Dermis blood vessel endothelial cell (primary cell): ENCODE results near the gene OGG1. TPM values are rescaled to one million over a fixed set of nuclear protein-coding genes. Genes with fewer than 3 reads are reported as not detected.
A peak's percentile ranks its signal among the peaks of the same experiment; 100 is the strongest.
"Not testable (repeated sequence)": the region's sequence is repeated elsewhere in the genome, so short reads cannot be mapped to it uniquely, and the experiment has no call there.

Experiments
- DNase-seq: peaks from one replicate; pipeline ENCODE4 v3.0.0; 2010
- total RNA-seq: library from RNA; depleted of rRNA; stranded (reverse); fragments of >200 nt; gene quantifications from 2 replicates; pipeline ENCODE4 v1.2.3, GENCODE V29; 2014

The OGG1 gene
- total RNA-seq, 1 donor from 2014 or later = 15.5 TPM

DNA sequence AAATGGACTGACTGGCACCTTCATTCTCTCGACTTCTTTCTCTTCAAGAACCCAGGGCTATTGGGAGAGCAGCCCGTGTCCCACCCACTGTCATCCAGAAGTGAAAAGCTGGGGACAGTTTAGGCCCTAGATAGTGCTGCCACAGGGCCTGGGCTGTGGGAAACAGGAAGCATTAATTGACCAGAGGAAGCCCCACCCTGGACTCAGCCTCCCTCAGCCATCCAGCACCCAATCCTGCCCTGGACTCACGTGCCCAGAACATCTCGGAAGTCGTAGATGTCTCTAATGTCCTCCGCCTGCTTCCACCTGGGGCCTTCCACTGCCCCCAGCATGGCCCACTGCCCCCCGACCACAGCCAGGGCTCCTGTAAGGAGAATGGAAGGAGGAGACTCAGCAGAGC is 17.7 kb downstream of the OGG1 start:
- peak; percentile 19 for DNase-seq

GRCh38 chr3:9768141-9768775 is 18.5 kb downstream of the OGG1 start:
- DNase-seq = no peak

- peak; percentile 11 for DNase-seq
Observed at GRCh38 chr3:9769012-9769411, 19.3 kb downstream of the OGG1 start.

GRCh38 chr3:9769426-9770275 is 19.9 kb downstream of the OGG1 start, which contains the start of gene CAMK1:
TSS of gene CAMK1 (minus strand) at chr3:9769947. CDS start at chr3:9767749, 2,198 bp downstream.
- DNase-seq = peak; percentile 77

DNA sequence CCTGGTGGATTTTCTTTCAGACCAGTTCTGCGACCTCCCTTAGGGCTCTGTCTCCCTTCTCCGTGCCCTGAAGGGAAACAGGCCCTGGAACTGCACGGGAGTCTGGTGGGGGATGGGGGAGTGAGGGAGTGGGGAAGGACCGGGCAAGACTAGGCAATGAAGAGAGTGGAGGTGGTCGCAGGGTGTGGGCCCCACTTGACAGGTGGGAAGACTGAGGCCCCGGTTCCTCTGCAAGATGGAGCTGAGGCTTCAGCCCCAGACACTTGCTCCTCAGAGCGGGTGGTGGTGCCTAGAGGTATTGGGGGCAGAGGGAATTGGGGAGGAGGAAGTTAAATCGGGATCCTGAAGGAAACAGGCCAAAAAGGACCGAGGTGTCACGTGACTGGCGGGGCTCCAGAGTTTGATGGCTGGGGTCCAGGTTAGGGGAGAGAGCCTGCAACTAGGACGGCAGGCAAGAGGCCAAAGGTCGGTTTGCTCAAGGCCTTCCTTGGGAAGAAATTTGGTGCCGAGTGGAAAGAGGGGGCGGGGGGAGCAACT is 20.6 kb downstream of the OGG1 start:
- peak; percentile 17 for DNase-seq

DNA sequence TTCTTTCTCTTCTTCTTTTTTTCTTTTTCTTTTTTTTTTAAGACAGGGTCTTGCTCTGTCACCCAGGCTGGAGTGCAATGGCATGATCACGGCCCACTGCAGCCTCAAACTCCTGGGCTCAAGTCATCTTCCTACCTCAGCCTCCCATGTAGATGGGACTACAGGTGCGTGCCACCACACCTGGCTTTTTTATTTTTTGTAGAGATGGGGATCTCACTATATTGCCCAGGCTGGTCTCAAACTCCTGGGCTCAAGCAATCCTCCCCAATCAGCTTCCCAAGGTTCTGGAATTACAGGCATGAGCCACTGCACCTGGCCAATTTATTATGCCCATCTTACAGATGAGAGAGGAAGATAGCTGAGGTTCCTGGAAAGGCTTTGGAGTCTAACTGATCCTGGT is 21.3 kb downstream of the OGG1 start:
- DNase-seq = not testable (repeated sequence)

GRCh38 chr3:9776896-9777693 is 27.3 kb downstream of the OGG1 start:
- no peak for DNase-seq

- DNase-seq = no peak
Observed at GRCh38 chr3:9777694-9778021, 27.9 kb downstream of the OGG1 start.

DNA sequence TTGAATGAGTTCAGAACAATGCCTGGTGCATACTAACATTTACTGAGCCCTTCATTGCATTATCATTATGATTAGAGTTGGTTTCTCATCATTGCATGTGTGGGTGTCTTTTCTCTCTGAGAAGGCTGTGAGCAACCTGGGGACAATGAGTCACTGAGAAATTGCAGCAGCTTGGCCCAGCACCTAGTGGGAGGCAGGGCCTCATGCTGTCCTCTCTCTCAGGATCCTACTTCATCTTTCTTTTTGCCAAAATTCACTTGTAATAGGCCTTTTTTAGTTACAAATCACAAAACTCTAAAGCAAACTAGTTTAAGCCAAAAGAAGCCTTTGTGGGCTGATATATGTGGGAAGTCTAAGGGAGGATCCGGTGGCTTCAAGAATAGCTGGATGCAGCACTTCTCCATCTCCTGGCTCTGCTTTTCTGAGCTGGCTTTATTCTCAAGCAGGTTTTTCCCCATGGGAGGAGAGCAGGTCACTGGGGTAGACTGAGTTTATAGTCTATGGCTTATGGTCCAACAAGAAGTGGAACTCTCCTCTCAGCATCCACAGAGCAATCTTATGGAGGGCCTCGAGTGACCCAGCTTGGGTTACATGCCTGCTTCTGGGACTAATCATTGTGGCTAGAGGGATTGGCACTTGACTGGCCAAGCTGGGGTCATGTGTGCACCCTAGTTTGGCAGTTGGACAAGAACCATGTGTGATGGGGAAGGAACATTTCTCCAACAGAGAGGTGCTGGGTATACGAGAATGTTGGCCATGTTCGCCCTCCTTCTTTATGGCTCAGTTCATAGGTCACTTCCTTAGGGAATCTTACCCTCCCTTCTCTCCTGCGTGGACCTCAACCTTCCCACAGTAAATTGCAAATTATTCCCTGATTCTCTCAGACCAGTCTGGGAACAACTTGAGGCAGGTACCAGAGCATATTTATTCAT is 28.7 kb downstream of the OGG1 start:
- no peak for DNase-seq

DNA sequence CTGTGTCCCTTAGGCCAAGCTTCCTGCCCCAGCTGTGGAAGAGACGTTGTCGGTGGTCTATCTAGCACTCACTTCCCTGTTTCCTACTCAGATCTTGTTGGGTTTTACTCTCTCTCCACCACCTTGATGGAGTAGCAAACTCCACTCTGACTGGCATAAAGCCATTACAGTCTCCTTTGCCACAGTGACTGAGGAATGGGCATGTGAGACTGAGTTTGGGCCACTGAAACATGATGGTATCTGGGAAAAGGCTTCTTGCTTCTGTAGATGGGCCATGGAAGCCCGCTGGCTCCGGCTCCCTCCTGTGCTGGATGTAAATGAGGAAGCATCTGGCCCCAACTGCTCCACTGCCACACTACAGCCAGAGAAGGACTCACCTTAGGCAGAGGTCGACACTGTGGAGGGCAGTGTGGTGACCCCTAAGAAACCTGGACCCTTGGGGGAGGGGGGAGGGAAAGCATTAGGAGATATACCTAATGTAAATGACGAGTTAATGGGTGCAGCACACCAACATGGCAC is 29.4 kb downstream of the OGG1 start:
- no peak for DNase-seq

GRCh38 chr3:9779721-9780457 is 30.1 kb downstream of the OGG1 start:
- DNase-seq = no peak

DNA sequence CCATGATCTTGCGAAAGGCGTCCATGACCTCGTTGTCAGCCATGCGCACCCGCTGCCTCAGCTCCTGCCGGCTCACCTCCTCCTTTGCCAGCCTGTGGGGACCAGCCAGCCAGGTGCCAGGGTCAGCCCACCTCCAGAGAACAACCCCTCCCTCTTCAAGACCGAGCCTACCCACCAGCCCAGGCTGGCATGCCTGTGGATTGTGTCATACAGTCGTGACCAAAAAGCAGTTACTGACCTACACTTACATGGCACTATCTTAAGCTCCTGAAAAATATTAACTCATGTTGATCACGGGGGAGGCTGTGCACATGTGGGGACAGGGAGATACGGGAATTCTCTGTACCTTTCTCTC is 30.7 kb downstream of the OGG1 start:
- no peak for DNase-seq

- DNase-seq = no peak
Observed at GRCh38 chr3:9780910-9781309, 31.2 kb downstream of the OGG1 start.

DNA sequence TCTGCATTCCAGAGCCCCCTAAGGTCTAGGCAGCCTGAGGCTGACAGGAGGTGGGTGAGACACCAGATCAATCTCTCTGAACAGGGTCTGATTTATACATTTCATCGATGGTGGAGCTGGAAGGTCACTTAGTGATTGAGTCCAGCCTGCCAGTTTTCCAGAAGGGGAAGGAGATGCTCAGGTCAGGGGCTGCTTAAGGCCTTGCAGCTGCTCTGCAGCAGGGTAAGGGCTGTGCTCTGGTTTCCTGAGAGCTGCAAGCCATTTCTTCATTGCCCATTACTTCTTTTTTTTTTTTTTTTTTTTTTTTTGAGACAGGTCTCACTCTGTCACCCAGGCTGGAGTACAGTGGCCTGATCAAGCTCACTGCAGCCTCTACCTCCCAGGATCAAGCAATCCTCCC is 31.8 kb downstream of the OGG1 start:
- no peak for DNase-seq

DNA sequence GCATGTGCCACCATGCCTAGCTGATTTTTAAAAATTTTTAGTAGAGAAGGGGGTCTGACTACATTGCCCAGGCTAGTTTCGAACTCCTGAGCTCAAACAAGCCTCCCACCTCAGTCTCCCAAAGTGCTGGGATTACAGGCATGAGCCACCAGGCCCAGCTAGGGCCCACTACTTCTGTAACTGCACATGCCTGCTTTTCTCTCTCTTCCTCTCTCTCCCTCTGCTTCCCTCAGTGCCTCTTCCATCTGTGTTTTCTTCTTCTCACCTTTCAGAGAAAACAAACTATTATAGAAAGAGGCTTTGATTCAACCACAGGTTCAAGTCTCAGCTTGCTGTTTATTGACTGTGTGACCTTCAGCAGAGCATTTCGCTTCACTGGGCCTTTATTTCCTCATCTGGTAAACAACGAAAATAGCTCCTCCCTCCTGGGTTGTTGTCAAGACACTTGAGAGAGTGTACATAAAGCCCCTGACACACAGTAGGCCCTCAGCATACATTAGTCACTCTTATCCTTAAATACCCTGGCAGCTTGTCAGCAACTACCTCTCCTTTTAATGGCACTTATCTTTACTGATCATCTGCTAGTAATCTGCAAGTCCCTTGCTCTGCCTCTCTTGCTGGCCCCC is 32.3 kb downstream of the OGG1 start:
- DNase-seq = no peak

DNA sequence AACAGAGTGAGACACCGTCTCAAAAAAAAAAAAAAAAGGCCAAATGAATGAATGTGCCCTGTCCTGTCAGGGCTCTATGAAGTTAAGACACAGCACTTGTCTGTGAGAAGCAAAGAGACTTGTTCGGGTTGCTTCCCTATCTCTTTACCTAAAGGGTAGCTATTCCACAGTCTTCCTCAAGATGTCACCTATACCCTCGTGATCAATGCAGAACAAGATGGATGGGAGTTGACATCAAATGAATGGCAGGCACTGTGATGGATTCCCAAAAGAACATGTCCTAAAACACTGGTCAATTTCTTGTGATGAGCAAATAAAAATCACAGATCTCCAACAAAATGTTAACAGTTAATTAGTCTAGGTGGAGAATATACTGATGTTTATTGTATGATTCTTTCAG is 33.0 kb downstream of the OGG1 start:
- DNase-seq = peak; percentile 37

DNA sequence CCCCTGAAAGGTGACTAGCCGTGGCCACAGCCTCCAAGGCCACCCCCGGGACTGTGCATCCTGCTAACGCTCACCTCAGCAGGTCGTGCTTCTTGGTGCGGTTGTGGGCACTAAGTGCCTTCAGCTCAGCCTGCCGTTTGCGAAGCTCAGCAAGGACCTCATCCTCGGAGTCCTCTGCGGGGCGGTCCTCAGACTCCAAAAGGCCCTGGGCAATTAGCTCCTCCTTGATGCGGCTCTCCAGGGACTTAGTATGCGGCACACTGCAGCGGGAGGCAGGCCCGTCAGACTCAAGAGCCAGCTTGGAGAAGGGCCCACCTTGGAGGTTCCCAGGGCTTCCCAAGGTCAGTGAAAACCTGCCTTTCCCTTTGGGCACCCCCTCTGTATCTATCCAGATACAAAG is 34.2 kb downstream of the OGG1 start:
- DNase-seq = no peak

- no peak for DNase-seq
Observed at GRCh38 chr3:9784965-9785364, 35.2 kb downstream of the OGG1 start.

GRCh38 chr3:9785602-9786001 is 35.9 kb downstream of the OGG1 start:
- no peak for DNase-seq

DNA sequence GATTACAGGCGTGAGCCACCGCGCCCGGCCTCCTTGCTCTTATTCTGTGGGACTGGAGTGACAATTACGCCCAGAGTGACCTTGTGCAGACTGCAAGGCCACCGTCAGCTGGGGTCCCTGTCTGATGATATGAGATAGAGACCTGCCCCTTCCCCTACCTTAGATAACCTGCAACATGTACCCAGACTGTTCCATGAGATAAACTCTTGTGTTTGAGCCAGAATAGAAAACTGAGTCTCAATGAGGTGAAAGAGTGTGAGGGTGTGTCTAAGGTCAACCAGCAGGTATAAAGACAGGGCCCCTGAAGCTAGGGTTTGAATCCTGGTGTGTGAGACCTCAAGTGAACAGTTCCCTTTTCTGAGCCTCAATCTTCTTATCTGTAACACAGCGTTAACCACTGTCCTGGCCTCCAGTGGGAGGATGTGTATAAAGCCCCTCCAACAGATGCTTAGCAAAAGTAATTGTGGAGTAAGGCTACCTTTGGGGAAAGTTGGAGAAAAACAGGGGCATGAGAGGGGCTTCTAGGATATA is 36.5 kb downstream of the OGG1 start:
- no peak for DNase-seq
